ENCODE measurements around the gene RABL6. TPM values are rescaled to one million over a fixed set of nuclear protein-coding genes. Genes with fewer than 3 reads are reported as not detected.

RABL6 gene
- total and polyA plus RNA-seq, 2 of the 4 experiments (the other 2 are of a cell fraction), result 37.1 to 47.5 TPM

- no peak overlapping the region for H3K56ac ChIP-seq (ENCODE audit: extremely low read depth, insufficient read depth, low read length)
- no peak for DNase-seq
- no peak overlapping the region for H2BK5ac ChIP-seq (ENCODE audit: low read depth, low read length, poor library complexity, severe bottlenecking)
- peaks cover 12% of the 10 kb centered on the region for H3K4me1 ChIP-seq (ENCODE audit: control insufficient read depth, insufficient read depth, low read length)
- dilution Hi-C loops (cut with HindIII; ENCODE audit: low sequenced_read_pairs, unreplicated experiment), result no loop called here
- H3K79me1 ChIP-seq (ENCODE audit: low read depth in 1 of 2, low read length in 2 of 2), result peaks cover 16 to 42% of the 10 kb centered on the region in 2 experiments
- H3K9ac ChIP-seq (ENCODE audit: low read depth, low read length), result no peak overlapping the region
- H3K18ac ChIP-seq (ENCODE audit: low read depth, low read length), result no peak overlapping the region
- H2AK9ac ChIP-seq (replicated peaks; ENCODE audit: low read depth, low read length, poor library complexity), result no peak overlapping the region
- H3K36me3 ChIP-seq (ENCODE audit: control insufficient read depth, insufficient read depth, low read length), result peaks cover 35% of the 10 kb centered on the region
- H4K91ac ChIP-seq (ENCODE audit: insufficient read depth, low read depth, low read length), result no peak overlapping the region
- H3K23ac ChIP-seq (ENCODE audit: low read depth, low read length), result no peak overlapping the region
- H2AFZ ChIP-seq (replicated peaks; ENCODE audit: low read length, poor library complexity), result peak overlapping the region; percentile 14
- ChIA-PET CTCF (no interaction called here), POLR2A (ENCODE audit: unreplicated experiment) (no interaction called here)
- WGBS, 2 experiments (ENCODE audit: extremely low coverage in 2 of 2, insufficient read length in 1 of 2), result 100% methylated on average over 1 of the region's 22 CpGs; no CpG with 5 or more reads in 1 of the 2 experiments
- H3K27ac ChIP-seq (ENCODE audit: insufficient read depth, low read length), result no peak overlapping the region
- no peak for ATAC-seq (ENCODE audit: low read depth)
- H2BK20ac ChIP-seq (ENCODE audit: low read depth, low read length), result no peak overlapping the region
- in situ Hi-C loops (cut with MboI; ENCODE audit: low sequenced_read_pairs), result no loop called here
- intact Hi-C loops (cut with micrococcal nuclease), result no loop called here
- no peak overlapping the region for H3K4me3 ChIP-seq (ENCODE audit: insufficient read depth, low read depth, low read length)
- no peak overlapping the region for H3K14ac ChIP-seq (replicated peaks; ENCODE audit: low read depth, low read length)
- no peak overlapping the region for H2AK5ac ChIP-seq (ENCODE audit: low read depth, low read length)
- no peaks in the 10 kb centered on the region for H3K27me3 ChIP-seq (ENCODE audit: control insufficient read depth, insufficient read depth, low read length)
- no peak overlapping the region for H4K5ac ChIP-seq (ENCODE audit: low read depth, low read length)
- no TSS peak for BruUV-seq (replicated peaks)
- H3K9me1 ChIP-seq (ENCODE audit: insufficient read depth, low read length), result peaks cover 5% of the 10 kb centered on the region
- H4K20me1 ChIP-seq (ENCODE audit: insufficient read depth, low read length), result peaks cover 17% of the 10 kb centered on the region
- H2BK15ac ChIP-seq (ENCODE audit: low read depth, low read length), result no peak overlapping the region
- no peak overlapping the region for H3K4me2 ChIP-seq (ENCODE audit: low read depth, low read length)
- H4K8ac ChIP-seq (ENCODE audit: low read depth in 2 of 2, low read length in 2 of 2), result no peak overlapping the region
- no peak overlapping the region for H3K4ac ChIP-seq (ENCODE audit: low read depth, low read length)
- no peaks in the 10 kb centered on the region for H3K9me3 ChIP-seq (ENCODE audit: control insufficient read depth, insufficient read depth, low read length)
- TF ChIP-seq POLR2A (IDR thresholded peaks at IDR 0.05; ENCODE audit: low read depth, low read length), result no peak
- TF ChIP-seq CEBPB (IDR thresholded peaks at IDR 0.05; ENCODE audit: low read depth, low read length), result no peak
- no peak for TF ChIP-seq RCOR1 (IDR thresholded peaks at IDR 0.05; ENCODE audit: insufficient replicate concordance, low read length)
- TF ChIP-seq MAZ (IDR thresholded peaks at IDR 0.05; ENCODE audit: borderline replicate concordance, low read depth, low read length), result no peak
- no peak for TF ChIP-seq MAFK (IDR thresholded peaks at IDR 0.05; ENCODE audit: low read depth, low read length)
- no peak for TF ChIP-seq NFE2L2 (IDR thresholded peaks at IDR 0.05; ENCODE audit: low read depth, low read length)
- TF ChIP-seq FOS (IDR thresholded peaks at IDR 0.05; ENCODE audit: low read depth, low read length), result no peak
- TF ChIP-seq SMC3 (IDR thresholded peaks at IDR 0.05; ENCODE audit: low read depth, low read length), result no peak
- TF ChIP-seq RFX5 (IDR thresholded peaks at IDR 0.05; ENCODE audit: low read depth, low read length), result no peak
- TF ChIP-seq CHD1 (IDR thresholded peaks at IDR 0.05; ENCODE audit: low read depth, low read length), result no peak
- TF ChIP-seq, protein P1, sequence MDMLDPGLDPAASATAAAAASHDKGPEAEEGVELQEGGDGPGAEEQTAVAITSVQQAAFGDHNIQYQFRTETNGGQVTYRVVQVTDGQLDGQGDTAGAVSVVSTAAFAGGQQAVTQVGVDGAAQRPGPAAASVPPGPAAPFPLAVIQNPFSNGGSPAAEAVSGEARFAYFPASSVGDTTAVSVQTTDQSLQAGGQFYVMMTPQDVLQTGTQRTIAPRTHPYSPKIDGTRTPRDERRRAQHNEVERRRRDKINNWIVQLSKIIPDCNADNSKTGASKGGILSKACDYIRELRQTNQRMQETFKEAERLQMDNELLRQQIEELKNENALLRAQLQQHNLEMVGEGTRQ (IDR thresholded peaks at IDR 0.05; ENCODE audit: low read depth, low read length), result no peak
- TF ChIP-seq BHLHE40 (IDR thresholded peaks at IDR 0.05; ENCODE audit: low read depth, low read length), result no peak
- no peak overlapping the region for H2BK120ac ChIP-seq (ENCODE audit: low read depth, low read length)
These were observed 53.5 kb downstream of the RABL6 start for GRCh38 chr9:136860933-136861873.

Measured in IMR-90 (cell line).